Transverse colon (tissue), 4 donors: ENCODE measurements around the gene PPIL1. TPM values are rescaled to one million over a fixed set of nuclear protein-coding genes. Genes with fewer than 3 reads are reported as not detected.

Experiments used
- DNase-seq: peaks from one replicate; pipeline ENCODE4 v3.0.0-alpha.2; 2019
- H3K27ac ChIP-seq, 4 donors: fragments of 200-600 bp; sonication (generic); 2 replicates each; pipeline ENCODE4 v1.5.1; 2016 to 2018; ENCODE audit warnings: inconsistent platforms in 4 of 4
- H3K27me3 ChIP-seq: fragments of 200-600 bp; sonication (generic); 2 replicates; pipeline ENCODE4 v1.5.1; 2017; ENCODE audit warnings: inconsistent platforms
- H3K36me3 ChIP-seq, 4 donors: fragments of 200-600 bp; sonication (generic); 2 replicates each; pipeline ENCODE4 v1.5.1; 2017 to 2019; ENCODE audit warnings: inconsistent platforms in 4 of 4
- H3K4me1 ChIP-seq, 4 donors: fragments of 200-600 bp; sonication (generic); 2 replicates each; pipeline ENCODE4 v1.5.1; 2017 to 2020; ENCODE audit warnings: inconsistent platforms in 4 of 4
- H3K4me3 ChIP-seq, 4 donors: fragments of 200-600 bp; sonication (generic); 1 replicate in 1 of 4; 2 replicates in 3 of 4; pipeline versions ENCODE4 v1.5.1 to v1.6.1; 2017 to 2019; ENCODE audit warnings: inconsistent platforms in 4 of 4
- H3K9me3 ChIP-seq, 2 donors: fragments of 200-600 bp; sonication (generic); 2 replicates each; pipeline ENCODE4 v1.5.1; 2017 to 2019; ENCODE audit warnings: inconsistent platforms in 2 of 2
- EP300 ChIP-seq: sonication (generic); formaldehyde crosslinking; IDR thresholded peaks from one replicate; pipeline ENCODE4 v1.6.1; 2017; ENCODE audit warnings: antibody characterized with exemption, low read depth
- POLR2A ChIP-seq: fragments of 450-650 bp; IDR thresholded peaks from one replicate; pipeline ENCODE4 v1.6.1; 2016; ENCODE audit warnings: antibody characterized with exemption, mild to moderate bottlenecking, moderate library complexity
- POLR2AphosphoS5 ChIP-seq, 3 donors: sonication (generic); formaldehyde crosslinking; IDR thresholded peaks; one replicate each; pipeline ENCODE4 v1.6.1; 2016; ENCODE audit warnings: antibody characterized with exemption in 3 of 3
- WGBS, 2 donors: methylation state at CpG; one replicate each; pipeline ENCODE4 v1.1.5; 2018; ENCODE audit warnings: low coverage in 1 of 2; 5-methylcytosine and 5-hydroxymethylcytosine counted together
- in situ Hi-C, 4 donors: fragments of 200-750 bp; cut with MboI; loops; one replicate each; pipeline versions ENCODE4 v1.15.0 to v1.15.1; 2017; ENCODE audit warnings: low sequenced_read_pairs in 3 of 4, low pct_ligation_motif_present in 1 of 4, low pct_unique_long_range_greater_than_20kb in 1 of 4
- intact Hi-C: fragments of 100-400 bp; cut with DNase I; formaldehyde crosslinking; loops from one replicate; pipeline ENCODE4 v1.15.1; 2023; ENCODE audit warnings: low total_unique reads
- total RNA-seq, 4 donors: library from RNA; depleted of rRNA; stranded (reverse); fragments of >200 nt; gene quantifications; one replicate each; pipeline ENCODE4 v1.1.0, GENCODE V29; 2016
- TF ChIP-seq, protein P1 (sequence below), 5 experiments: fragments of 200-600 bp in 3 of 5; fragments of 450-650 bp in 2 of 5; sonication (generic) in 3 of 5; IDR thresholded peaks; 1 replicate in 2 of 5; 2 replicates in 3 of 5; pipeline ENCODE4 v1.5.1; 2016 to 2017; ENCODE audit warnings: antibody characterized with exemption in 5 of 5, inconsistent platforms in 3 of 5, mild to moderate bottlenecking in 2 of 5, moderate library complexity in 1 of 5

PPIL1 gene
- total RNA-seq, 4 donors from 2014 or later: 1.00 to 5.6 (median 3.3) TPM

DNA sequence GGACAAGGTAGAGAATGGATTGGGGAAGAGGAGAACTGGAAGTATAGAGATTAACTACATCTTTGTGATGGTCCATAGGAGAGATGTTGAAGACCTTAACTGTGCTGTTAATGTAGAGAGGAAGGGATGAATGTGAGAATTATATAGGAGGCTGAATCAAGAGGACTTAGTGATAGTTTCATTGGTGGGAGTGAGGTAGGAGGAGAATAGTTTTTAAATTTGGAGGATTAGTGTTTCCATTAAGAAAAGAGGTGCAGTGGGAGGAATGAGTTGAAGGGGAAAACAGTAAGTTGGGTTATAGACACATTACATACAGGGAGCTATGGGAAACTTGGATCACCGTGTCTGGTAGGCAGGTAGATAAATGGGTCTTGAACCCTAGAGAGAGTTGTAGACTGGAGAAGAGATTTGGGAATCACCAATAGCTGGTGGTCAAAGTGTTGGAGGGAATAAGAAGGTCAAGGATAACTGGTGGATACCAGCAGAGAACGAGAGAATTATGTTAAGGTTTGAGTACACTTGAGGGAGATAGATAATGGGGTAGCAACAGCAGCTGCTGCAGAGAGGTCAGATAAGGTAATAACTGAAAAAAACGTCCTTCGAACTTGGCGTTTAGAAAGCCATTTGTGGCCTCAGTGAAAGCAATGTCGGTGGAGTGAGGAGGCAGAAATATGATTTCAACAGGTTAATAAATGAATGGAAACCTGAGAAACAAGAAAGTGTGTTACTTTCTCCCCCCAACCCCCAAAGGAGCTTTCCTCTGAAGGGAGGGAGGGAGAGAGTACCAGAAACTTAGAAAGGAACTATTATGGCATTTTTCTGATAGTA, 14.3 kb upstream of the PPIL1 start:
- TF ChIP-seq POLR2AphosphoS5 (IDR thresholded peaks at IDR 0.05) (no peak), POLR2A (no peak), EP300 (no peak)
- TF ChIP-seq, protein P1, sequence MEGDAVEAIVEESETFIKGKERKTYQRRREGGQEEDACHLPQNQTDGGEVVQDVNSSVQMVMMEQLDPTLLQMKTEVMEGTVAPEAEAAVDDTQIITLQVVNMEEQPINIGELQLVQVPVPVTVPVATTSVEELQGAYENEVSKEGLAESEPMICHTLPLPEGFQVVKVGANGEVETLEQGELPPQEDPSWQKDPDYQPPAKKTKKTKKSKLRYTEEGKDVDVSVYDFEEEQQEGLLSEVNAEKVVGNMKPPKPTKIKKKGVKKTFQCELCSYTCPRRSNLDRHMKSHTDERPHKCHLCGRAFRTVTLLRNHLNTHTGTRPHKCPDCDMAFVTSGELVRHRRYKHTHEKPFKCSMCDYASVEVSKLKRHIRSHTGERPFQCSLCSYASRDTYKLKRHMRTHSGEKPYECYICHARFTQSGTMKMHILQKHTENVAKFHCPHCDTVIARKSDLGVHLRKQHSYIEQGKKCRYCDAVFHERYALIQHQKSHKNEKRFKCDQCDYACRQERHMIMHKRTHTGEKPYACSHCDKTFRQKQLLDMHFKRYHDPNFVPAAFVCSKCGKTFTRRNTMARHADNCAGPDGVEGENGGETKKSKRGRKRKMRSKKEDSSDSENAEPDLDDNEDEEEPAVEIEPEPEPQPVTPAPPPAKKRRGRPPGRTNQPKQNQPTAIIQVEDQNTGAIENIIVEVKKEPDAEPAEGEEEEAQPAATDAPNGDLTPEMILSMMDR (IDR thresholded peaks at IDR 0.05): no peak
- Histone ChIP-seq H3K4me3 (no peak overlapping the region), H3K27me3 (no peaks in the 10 kb centered on the region), H3K36me3 (no peaks in the 10 kb centered on the region), H3K4me1 (peaks cover 0 to 28% (median 13%) of the 10 kb centered on the region in 4 donors), H3K9me3 (no peaks in the 10 kb centered on the region), H3K27ac (no peak overlapping the region)
- WGBS, 2 donors: 41 to 53% methylated on average over 6 of the region's 6 CpGs
- in situ Hi-C loops (loop anchor here (10.0 to 25.0 kb wide), 4 partner anchors 96 to 326 kb away; partner anchors contain the start of genes FGD2 (in 3 of the 4) and MTCH1 (in 1 of the 4)), intact Hi-C loops (loop anchor here (10.0 kb wide), 1 partner anchor 326 kb away; no protein-coding TSS in a partner anchor)
- no peak for DNase-seq

DNA sequence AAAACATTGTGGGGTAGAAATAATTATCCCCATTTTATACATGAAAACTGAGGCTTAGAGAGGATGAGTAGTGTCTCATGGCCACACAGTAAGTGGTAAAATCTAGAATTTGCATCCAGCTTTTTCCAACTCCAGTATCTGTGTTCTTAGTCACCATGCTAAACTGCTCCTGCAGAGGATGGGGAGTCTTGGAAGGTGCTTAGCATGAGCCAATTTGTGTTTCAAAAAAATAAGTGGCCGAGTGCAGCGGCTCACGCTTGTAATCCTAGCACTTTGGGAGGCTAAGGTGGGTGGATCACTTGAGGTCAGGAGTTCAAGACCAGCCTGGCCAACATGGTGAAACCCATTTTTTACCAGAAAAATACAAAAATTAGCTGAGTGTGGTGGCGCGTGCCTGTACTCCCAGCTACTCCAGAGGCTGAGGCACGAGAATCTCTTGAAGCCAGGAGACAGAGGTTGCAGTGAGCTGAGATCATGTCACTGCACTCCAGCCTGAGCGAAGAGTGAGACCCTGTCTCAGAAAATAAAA, 13.6 kb upstream of the PPIL1 start:
- H3K9me3 ChIP-seq: no peaks in the 10 kb centered on the region
- 94 to 100% methylated on average over 1 to 7 of the region's 7 CpGs for WGBS, 2 donors
- intact Hi-C loops (loop anchor here (10.0 kb wide), 1 partner anchor 327 kb away; no protein-coding TSS in a partner anchor), in situ Hi-C loops (loop anchor here (10.0 to 25.0 kb wide), 4 partner anchors 97 to 327 kb away; partner anchors contain the start of genes FGD2 (in 3 of the 4) and MTCH1 (in 1 of the 4))
- TF ChIP-seq, protein P1 (IDR thresholded peaks at IDR 0.05): no peak
- TF ChIP-seq POLR2AphosphoS5 (IDR thresholded peaks at IDR 0.05) (no peak), POLR2A (no peak), EP300 (no peak)
- H3K4me1 ChIP-seq: peaks cover 0 to 28% (median 13%) of the 10 kb centered on the region in 4 donors
- H3K27ac ChIP-seq: no peak overlapping the region
- no peaks in the 10 kb centered on the region for H3K36me3 ChIP-seq
- no peaks in the 10 kb centered on the region for H3K27me3 ChIP-seq
- H3K4me3 ChIP-seq: no peak overlapping the region
- DNase-seq: no peak

DNA sequence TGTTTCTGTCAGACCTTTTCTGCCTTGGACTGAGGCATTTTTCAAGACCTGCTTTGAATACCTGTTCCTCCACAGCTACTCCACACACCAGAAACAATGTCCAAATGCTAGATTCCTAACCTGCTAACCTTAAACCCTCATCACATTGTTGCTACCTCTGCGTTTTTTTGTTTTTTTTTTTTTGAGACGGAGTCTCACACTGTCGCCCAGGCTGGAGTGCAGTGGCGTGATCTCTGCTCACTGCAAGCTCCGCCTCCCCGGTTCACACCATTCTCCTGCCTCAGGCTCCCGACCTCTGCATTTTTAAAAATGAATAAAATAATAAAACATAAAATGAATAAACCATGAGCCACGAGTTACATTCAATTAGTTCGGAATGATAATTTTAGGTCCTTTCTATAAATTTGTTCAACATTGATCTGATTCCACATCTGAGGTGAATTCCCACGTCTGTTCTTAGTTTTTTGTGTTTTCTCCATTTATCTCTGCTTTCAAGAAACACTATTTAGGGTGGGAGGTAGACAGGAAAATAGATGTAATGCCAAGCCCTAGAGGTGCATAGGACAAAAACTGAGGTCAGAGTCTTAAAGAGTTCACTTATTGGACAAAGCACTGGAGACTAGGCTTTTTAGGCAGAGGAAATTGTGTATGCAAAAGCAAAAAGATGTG, 12.5 kb upstream of the PPIL1 start:
- Histone ChIP-seq H3K27ac (peak overlapping the region in 1 of 4 donors; percentile 91), H3K4me1 (peaks cover 0 to 28% (median 13%) of the 10 kb centered on the region in 4 donors), H3K27me3 (no peaks in the 10 kb centered on the region), H3K9me3 (no peaks in the 10 kb centered on the region), H3K36me3 (no peaks in the 10 kb centered on the region), H3K4me3 (peak overlapping the region in 1 of 4 donors; percentile 98)
- in situ Hi-C loops (loop anchor here (10.0 to 25.0 kb wide), 4 partner anchors 98 to 328 kb away; partner anchors contain the start of genes FGD2 (in 3 of the 4) and MTCH1 (in 1 of the 4)), intact Hi-C loops (loop anchor here (10.0 kb wide), 1 partner anchor 328 kb away; no protein-coding TSS in a partner anchor)
- TF ChIP-seq POLR2AphosphoS5 (IDR thresholded peaks at IDR 0.05) (no peak), EP300 (no peak), POLR2A (no peak)
- TF ChIP-seq, protein P1 (IDR thresholded peaks at IDR 0.05): no peak
- DNase-seq: no peak
- 74 to 78% methylated on average over 10 of the region's 10 CpGs for WGBS, 2 donors
